Astrocyte of the spinal cord (primary cell): Measurements from ENCODE around the gene GNL3.

ENCODE experiments used
- DNase-seq: peaks from one replicate; pipeline ENCODE4 v3.0.0; 2011; ENCODE audit warnings: low read depth, low spot score
- H3K4me3 ChIP-seq: 2 replicates; pipeline ENCODE4 v1.5.1; 2011; ENCODE audit warnings: low read depth, mild to moderate bottlenecking, low read length, moderate library complexity
- CTCF ChIP-seq: IDR thresholded peaks from 2 replicates; pipeline ENCODE4 v1.5.1; 2012; ENCODE audit warnings: low read depth, mild to moderate bottlenecking, low read length, inconsistent platforms
- in situ Hi-C: cut with HindIII; loops from 2 replicates; pipeline ENCODE4 v1.10.0; 2017; ENCODE audit warnings: low sequenced_read_pairs

GNL3 gene

GRCh38 chr3:52715714-52716305 is 30.0 kb downstream of the GNL3 start:
- in situ Hi-C loops = no loop called here
- no peak overlapping the region for H3K4me3 ChIP-seq
- DNase-seq = no peak
- no peak for TF ChIP-seq CTCF

DNA sequence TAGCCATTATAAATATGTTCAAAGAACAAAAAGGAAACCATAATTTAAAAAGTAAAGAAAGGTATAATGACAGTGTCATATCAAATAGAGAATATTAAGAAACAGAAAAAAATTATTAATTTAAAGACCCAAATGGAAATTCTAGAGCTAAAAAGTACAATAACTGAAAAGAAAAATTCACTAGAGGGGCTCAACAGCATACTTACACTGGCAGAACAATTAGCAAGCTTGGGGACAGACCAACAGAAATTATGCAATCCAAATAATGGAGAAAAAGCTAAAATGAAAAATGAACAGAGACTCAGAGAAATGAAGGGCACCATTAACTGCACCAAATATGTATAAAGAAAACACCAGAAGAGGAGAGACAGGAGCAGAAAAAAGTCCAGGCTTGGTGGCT is 33.8 kb downstream of the GNL3 start:
- no peak for TF ChIP-seq CTCF
- in situ Hi-C loops = no loop called here
- DNase-seq = no peak
- H3K4me3 ChIP-seq = no peak overlapping the region

GRCh38 chr3:52721002-52721729 is 35.3 kb downstream of the GNL3 start:
- H3K4me3 ChIP-seq = no peak overlapping the region
- no peak for TF ChIP-seq CTCF
- DNase-seq = no peak
- in situ Hi-C loops = no loop called here

- in situ Hi-C loops = no loop called here
- H3K4me3 ChIP-seq = no peak overlapping the region
- no peak for DNase-seq
- no peak for TF ChIP-seq CTCF
Measured at GRCh38 chr3:52721730-52722008, 35.8 kb downstream of the GNL3 start.

- in situ Hi-C loops = no loop called here
- no peak for DNase-seq
Measured at GRCh38 chr3:52722491-52722890, 36.7 kb downstream of the GNL3 start.

DNA sequence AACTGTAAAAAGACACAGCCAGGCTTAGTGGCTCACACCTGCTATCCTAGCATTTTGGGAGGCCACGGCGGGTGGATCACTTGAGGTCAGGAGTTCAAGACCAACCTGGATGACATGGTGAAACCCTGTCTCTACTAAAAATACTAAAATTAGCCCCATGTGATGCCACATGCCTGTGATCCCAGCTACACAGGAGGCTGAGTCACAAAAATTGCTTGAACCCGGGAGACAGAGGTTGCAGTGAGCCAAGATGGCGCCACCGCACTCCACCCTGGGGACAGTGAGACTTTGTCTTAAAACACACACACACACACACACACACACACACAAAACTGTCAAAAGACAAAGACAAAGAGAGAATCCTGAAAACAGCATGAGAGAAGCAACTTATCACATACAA is 38.1 kb downstream of the GNL3 start:
- no peak for TF ChIP-seq CTCF
- in situ Hi-C loops = no loop called here
- no peak for DNase-seq
- no peak overlapping the region for H3K4me3 ChIP-seq

More at GRCh38 chr3:52722491-52722890, 36.7 kb downstream of the GNL3 start:
- TF ChIP-seq CTCF = no peak
- no peak overlapping the region for H3K4me3 ChIP-seq
